Neural cell (in vitro differentiated cells): ENCODE results near the gene SOS1. TPM values are rescaled to one million over a fixed set of nuclear protein-coding genes. Genes with fewer than 3 reads are reported as not detected.
"Not testable (repeated sequence)": the region's sequence is repeated elsewhere in the genome, so short reads cannot be mapped to it uniquely, and the experiment has no call there.

ENCODE experiments used
- H2AFZ ChIP-seq: fragments of 200-600, 300-800 bp; sonication (generic), shearing (Covaris generic); 2 replicates; pipeline ENCODE4 v1.6.0; 2014; ENCODE audit warnings: low read depth, mild to moderate bottlenecking, antibody characterized with exemption, low read length, moderate library complexity
- H3F3A ChIP-seq: fragments of 200-600 bp; shearing (Covaris generic); 2 replicates; pipeline ENCODE4 v1.6.1; 2016; ENCODE audit warnings: mild to moderate bottlenecking, moderate library complexity, mixed read lengths, antibody characterized with exemption, low read length; ENCODE audit not compliant: insufficient read depth, poor library complexity, severe bottlenecking
- H3K27ac ChIP-seq: fragments of 200-600, 300-800 bp; sonication (generic), shearing (Covaris generic); 2 replicates; pipeline ENCODE4 v1.5.1; 2014; ENCODE audit warnings: mild to moderate bottlenecking, low read length, moderate library complexity
- H3K27me3 ChIP-seq: fragments of 300-800, 200-600 bp; sonication (generic), shearing (Covaris generic); 2 replicates; pipeline ENCODE4 v1.6.0; 2014; ENCODE audit warnings: mild to moderate bottlenecking, low read depth, low read length, moderate library complexity; ENCODE audit not compliant: insufficient read depth
- H3K36me3 ChIP-seq: fragments of 300-800, 200-600 bp; sonication (generic), shearing (Covaris generic); 2 replicates; pipeline ENCODE4 v1.5.1; 2014; ENCODE audit warnings: mild to moderate bottlenecking, antibody characterized with exemption, low read length, moderate library complexity; ENCODE audit not compliant: insufficient read depth
- H3K4me2 ChIP-seq: fragments of 300-800, 200-600 bp; sonication (generic), shearing (Covaris generic); 2 replicates; pipeline ENCODE4 v1.6.0; 2014; ENCODE audit warnings: mild to moderate bottlenecking, low read length
- H3K4me3 ChIP-seq: fragments of 300-800, 200-600 bp; sonication (generic), shearing (Covaris generic); 2 replicates; pipeline ENCODE4 v1.5.1; 2014; ENCODE audit warnings: mild to moderate bottlenecking, low read length, moderate library complexity
- H3K79me2 ChIP-seq: fragments of 200-600 bp; shearing (Covaris generic); replicated peaks from 2 replicates; pipeline ENCODE4 v1.6.0; 2014; ENCODE audit warnings: mild to moderate bottlenecking, low read length, moderate library complexity; ENCODE audit not compliant: insufficient read depth
- H3K9ac ChIP-seq: fragments of 300-800, 200-600 bp; sonication (generic), shearing (Covaris generic); 2 replicates; pipeline ENCODE4 v1.6.1; 2016; ENCODE audit warnings: mild to moderate bottlenecking, low read length, mixed read lengths
- H3K9me2 ChIP-seq: fragments of 200-600 bp; shearing (Covaris generic); 2 replicates; pipeline ENCODE4 v1.6.1; 2016; ENCODE audit warnings: mild to moderate bottlenecking, low read length, mixed read lengths; ENCODE audit not compliant: insufficient read depth
- H3K9me3 ChIP-seq: fragments of 200-600, 300-800 bp; sonication (generic), shearing (Covaris generic); 2 replicates; pipeline ENCODE4 v1.6.1; 2016; ENCODE audit warnings: mild to moderate bottlenecking, mixed run types, low read length, moderate library complexity, mixed read lengths
- H4K20me1 ChIP-seq: fragments of 200-600 bp; shearing (Covaris generic); 2 replicates; pipeline ENCODE4 v1.6.1; 2016; ENCODE audit warnings: mild to moderate bottlenecking, mixed run types; ENCODE audit not compliant: insufficient read depth
- EP300 ChIP-seq: fragments of 450-650 bp; conservative IDR thresholded peaks from 2 replicates; pipeline ENCODE4 v1.6.1; 2014; ENCODE audit warnings: antibody characterized with exemption, mild to moderate bottlenecking, moderate library complexity; ENCODE audit not compliant: poor library complexity, severe bottlenecking
- EZH2 ChIP-seq: fragments of 200-600, 300-800 bp; shearing (Covaris generic), sonication (generic); IDR thresholded peaks from 2 replicates; pipeline ENCODE4 v1.6.1; 2014; ENCODE audit warnings: antibody characterized with exemption, low read length, borderline replicate concordance, mild to moderate bottlenecking; ENCODE audit not compliant: insufficient read depth, poor library complexity, severe bottlenecking
- MXI1 ChIP-seq: fragments of 450-650 bp; conservative IDR thresholded peaks from 2 replicates; pipeline ENCODE4 v1.6.1; 2014; ENCODE audit warnings: antibody characterized with exemption, mild to moderate bottlenecking; ENCODE audit not compliant: poor library complexity, severe bottlenecking
- POLR2AphosphoS5 ChIP-seq: IDR thresholded peaks from 2 replicates; pipeline ENCODE4 v1.6.1; 2012
- RAD21 ChIP-seq: fragments of 450-650 bp; conservative IDR thresholded peaks from 2 replicates; pipeline ENCODE4 v1.6.1; 2014; ENCODE audit warnings: antibody characterized with exemption, mild to moderate bottlenecking, moderate library complexity
- SMC3 ChIP-seq: fragments of 450-650 bp; conservative IDR thresholded peaks from 2 replicates; pipeline ENCODE4 v1.6.1; 2014; ENCODE audit warnings: antibody characterized with exemption, mild to moderate bottlenecking, moderate library complexity; ENCODE audit not compliant: poor library complexity
- TAF1 ChIP-seq: IDR thresholded peaks from 2 replicates; pipeline ENCODE4 v1.6.1; 2012; ENCODE audit warnings: low read depth
- polyA plus RNA-seq: library from polyadenylated mRNA; depleted of rRNA; stranded (reverse); fragments of >200 nt; gene quantifications from 2 replicates; pipeline ENCODE4 v1.2.3, GENCODE V29; 2014
- TF ChIP-seq, protein P1 (sequence below): IDR thresholded peaks from 2 replicates; pipeline ENCODE4 v1.6.1; 2012; ENCODE audit warnings: borderline replicate concordance
- TF ChIP-seq, protein P2 (sequence below): fragments of 450-650 bp; IDR thresholded peaks from 2 replicates; pipeline ENCODE4 v1.5.1; 2014; ENCODE audit warnings: antibody characterized with exemption, mild to moderate bottlenecking, moderate library complexity; ENCODE audit not compliant: poor library complexity, severe bottlenecking

Gene SOS1
- polyA plus RNA-seq, 1 donor from 2014 or later = 19.0 TPM

DNA sequence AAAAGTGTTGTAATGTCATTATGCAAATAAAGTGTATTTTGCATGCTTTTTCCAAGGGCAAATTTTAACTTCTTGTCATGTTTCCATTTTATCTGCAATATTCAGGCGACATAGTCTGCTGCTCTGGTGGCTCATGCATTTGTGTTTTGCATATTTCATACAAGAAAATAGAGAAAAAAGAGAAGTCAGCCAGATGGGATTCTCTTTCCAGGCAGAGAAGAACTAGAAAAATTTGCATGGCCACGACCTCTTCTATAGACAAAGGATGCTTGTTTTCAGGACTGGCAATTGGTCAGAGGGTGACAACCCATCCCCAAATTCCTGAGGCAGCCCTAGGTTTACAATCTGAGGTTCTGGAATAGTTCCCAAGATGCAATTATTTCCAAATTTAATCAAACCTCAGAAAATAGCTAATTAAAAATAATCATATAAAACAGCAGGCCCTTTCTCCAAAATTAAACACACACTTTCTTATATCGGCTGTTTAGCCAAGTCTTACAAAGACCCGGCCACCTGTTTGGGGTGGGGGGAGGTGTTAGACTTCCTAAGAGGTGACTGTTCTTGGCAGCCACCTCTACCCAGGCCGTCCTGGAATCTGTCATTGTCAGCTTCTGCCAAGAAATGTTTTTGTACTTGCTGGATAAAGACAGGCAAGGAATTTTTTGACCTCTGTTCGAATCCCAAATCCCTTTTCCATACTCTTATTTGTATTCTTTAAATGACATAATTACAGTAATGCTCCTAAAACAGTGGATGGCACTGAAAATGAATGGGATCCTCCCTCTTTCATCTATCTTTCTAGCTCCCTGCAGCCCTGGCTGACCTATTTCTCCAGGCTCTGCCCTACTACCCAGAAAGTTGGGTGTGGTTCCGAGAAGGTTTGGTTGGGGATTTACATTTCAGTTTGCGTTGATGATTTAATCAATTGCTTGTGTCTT is 20.8 kb upstream of the SOS1 start:
- Histone ChIP-seq H3K79me2 (no peaks in the 10 kb centered on the region), H3K9me2 (no peaks in the 10 kb centered on the region), H2AFZ (no peak overlapping the region), H3K27me3 (no peaks in the 10 kb centered on the region), H4K20me1 (no peaks in the 10 kb centered on the region), H3K4me3 (no peak overlapping the region), H3K27ac (no peak overlapping the region), H3K4me2 (no peak overlapping the region), H3K36me3 (no peaks in the 10 kb centered on the region), H3F3A (no peaks in the 10 kb centered on the region), H3K9ac (no peak overlapping the region), H3K9me3 (no peaks in the 10 kb centered on the region)
- TF ChIP-seq POLR2AphosphoS5 (no peak), EZH2 (no peak), MXI1 (no peak), EP300 (no peak), TAF1 (no peak), RAD21 (no peak), SMC3 (no peak)
- TF ChIP-seq, protein P1, sequence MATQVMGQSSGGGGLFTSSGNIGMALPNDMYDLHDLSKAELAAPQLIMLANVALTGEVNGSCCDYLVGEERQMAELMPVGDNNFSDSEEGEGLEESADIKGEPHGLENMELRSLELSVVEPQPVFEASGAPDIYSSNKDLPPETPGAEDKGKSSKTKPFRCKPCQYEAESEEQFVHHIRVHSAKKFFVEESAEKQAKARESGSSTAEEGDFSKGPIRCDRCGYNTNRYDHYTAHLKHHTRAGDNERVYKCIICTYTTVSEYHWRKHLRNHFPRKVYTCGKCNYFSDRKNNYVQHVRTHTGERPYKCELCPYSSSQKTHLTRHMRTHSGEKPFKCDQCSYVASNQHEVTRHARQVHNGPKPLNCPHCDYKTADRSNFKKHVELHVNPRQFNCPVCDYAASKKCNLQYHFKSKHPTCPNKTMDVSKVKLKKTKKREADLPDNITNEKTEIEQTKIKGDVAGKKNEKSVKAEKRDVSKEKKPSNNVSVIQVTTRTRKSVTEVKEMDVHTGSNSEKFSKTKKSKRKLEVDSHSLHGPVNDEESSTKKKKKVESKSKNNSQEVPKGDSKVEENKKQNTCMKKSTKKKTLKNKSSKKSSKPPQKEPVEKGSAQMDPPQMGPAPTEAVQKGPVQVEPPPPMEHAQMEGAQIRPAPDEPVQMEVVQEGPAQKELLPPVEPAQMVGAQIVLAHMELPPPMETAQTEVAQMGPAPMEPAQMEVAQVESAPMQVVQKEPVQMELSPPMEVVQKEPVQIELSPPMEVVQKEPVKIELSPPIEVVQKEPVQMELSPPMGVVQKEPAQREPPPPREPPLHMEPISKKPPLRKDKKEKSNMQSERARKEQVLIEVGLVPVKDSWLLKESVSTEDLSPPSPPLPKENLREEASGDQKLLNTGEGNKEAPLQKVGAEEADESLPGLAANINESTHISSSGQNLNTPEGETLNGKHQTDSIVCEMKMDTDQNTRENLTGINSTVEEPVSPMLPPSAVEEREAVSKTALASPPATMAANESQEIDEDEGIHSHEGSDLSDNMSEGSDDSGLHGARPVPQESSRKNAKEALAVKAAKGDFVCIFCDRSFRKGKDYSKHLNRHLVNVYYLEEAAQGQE = no peak
- TF ChIP-seq, protein P2, sequence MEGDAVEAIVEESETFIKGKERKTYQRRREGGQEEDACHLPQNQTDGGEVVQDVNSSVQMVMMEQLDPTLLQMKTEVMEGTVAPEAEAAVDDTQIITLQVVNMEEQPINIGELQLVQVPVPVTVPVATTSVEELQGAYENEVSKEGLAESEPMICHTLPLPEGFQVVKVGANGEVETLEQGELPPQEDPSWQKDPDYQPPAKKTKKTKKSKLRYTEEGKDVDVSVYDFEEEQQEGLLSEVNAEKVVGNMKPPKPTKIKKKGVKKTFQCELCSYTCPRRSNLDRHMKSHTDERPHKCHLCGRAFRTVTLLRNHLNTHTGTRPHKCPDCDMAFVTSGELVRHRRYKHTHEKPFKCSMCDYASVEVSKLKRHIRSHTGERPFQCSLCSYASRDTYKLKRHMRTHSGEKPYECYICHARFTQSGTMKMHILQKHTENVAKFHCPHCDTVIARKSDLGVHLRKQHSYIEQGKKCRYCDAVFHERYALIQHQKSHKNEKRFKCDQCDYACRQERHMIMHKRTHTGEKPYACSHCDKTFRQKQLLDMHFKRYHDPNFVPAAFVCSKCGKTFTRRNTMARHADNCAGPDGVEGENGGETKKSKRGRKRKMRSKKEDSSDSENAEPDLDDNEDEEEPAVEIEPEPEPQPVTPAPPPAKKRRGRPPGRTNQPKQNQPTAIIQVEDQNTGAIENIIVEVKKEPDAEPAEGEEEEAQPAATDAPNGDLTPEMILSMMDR = no peak

DNA sequence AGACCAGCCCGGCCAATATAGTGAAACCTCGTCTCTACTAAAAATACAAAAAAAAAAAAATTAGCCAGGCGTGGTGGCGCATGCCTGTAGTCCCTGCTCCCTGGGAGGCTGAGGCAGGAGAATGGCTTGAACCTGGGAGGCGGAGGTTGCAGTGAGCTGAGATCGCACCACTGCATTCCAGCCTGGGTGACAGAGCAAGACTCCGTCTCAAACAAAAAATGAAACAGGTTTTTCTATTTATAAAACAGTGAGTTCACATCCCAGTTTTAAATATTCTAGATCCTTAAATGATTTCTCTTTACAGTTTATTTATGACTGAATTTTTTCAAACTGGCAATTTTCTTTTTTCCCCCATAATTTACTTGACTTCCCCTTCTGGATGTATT is 20.1 kb upstream of the SOS1 start:
- H3K9me3 ChIP-seq, H3K27me3 ChIP-seq, H3K4me3 ChIP-seq, H3K9me2 ChIP-seq, H3K36me3 ChIP-seq, H4K20me1 ChIP-seq, H3K9ac ChIP-seq, H2AFZ ChIP-seq, H3K27ac ChIP-seq, H3K4me2 ChIP-seq, H3F3A ChIP-seq, H3K79me2 ChIP-seq: not testable (repeated sequence)
